Measurements from ENCODE around the gene RPS26. TPM values are rescaled to one million over a fixed set of nuclear protein-coding genes. Genes with fewer than 3 reads are reported as not detected.

The RPS26 gene
- total and polyA plus RNA-seq, 2 of the 13 experiments (the other 11 are each of a cell fraction or from before 2014, with no cell fraction given): 150 to 421 TPM

DNA sequence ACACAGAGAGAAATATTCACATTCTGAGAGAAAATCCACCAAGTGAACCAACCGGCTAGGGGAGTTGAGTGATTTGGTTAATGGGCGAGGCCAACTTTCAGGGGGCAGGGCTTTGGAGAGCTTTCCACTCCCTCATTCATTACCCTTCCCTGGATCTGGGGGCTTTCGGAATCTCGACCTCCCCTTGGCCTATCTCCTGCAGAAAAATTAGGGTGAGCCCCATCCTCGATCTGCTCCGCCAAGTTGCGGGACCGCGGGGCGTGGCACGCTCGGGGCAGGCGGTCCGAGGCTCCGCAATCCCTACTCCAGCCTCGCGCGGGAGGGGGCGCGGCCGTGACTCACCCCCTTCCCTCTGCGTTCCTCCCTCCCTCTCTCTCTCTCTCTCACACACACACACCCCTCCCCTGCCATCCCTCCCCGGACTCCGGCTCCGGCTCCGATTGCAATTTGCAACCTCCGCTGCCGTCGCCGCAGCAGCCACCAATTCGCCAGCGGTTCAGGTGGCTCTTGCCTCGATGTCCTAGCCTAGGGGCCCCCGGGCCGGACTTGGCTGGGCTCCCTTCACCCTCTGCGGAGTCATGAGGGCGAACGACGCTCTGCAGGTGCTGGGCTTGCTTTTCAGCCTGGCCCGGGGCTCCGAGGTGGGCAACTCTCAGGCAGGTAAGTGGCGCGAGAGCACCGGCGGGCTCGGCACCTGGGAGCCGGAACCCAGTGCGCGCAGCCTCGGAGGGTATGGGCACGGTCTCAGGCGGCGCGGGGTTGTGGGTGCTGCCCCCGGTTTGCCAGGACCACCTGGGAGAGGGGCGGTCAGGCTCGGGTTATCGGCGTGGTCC lies 38.2 kb downstream of the RPS26 start, which contains the start of gene ERBB3 (continued):
- TF ChIP-seq MAZ (IDR thresholded peaks at IDR 0.05; ENCODE audit: borderline replicate concordance, low read depth, low read length) (peak; percentile 97), MAZ (CRISPR knock-in tag; IDR thresholded peaks at IDR 0.05; ENCODE audit: low read depth) (peak; percentile 97), FOXA1 (IDR thresholded peaks at IDR 0.05) (no peak), FOXA1 (CRISPR knock-in tag; IDR thresholded peaks at IDR 0.05) (no peak; the same call in 1 of the 2 replicates), MXI1 (IDR thresholded peaks at IDR 0.05; ENCODE audit: borderline replicate concordance, low read depth, low read length) (no peak; the same call in 2 of the 3 replicates), ZBTB7A (CRISPR knock-in tag; IDR thresholded peaks at IDR 0.05) (no peak; the same call in 1 of the 2 replicates), ZNF256 (CRISPR knock-in tag; conservative IDR thresholded peaks at IDR 0.05) (no peak; the same call in none of the 2 replicates), KLF11 (CRISPR knock-in tag; IDR thresholded peaks at IDR 0.05) (no peak), ZNF282 (IDR thresholded peaks at IDR 0.05; ENCODE audit: partially characterized antibody) (no peak), ZNF644 (CRISPR knock-in tag; IDR thresholded peaks at IDR 0.05; ENCODE audit: low read depth) (no peak), ZNF678 (CRISPR knock-in tag; IDR thresholded peaks at IDR 0.05) (0 out of 2 replicates have a peak, but pooled peaks have one; percentile 14), ZNF605 (CRISPR knock-in tag; IDR thresholded peaks at IDR 0.05) (peak; percentile 87), ZNF326 (CRISPR knock-in tag; IDR thresholded peaks at IDR 0.05; ENCODE audit: borderline replicate concordance) (no peak), SIX4 (CRISPR knock-in tag; IDR thresholded peaks at IDR 0.05) (peak; percentile 59; the same call in 1 of the 2 replicates), ZNF296 (CRISPR knock-in tag; conservative IDR thresholded peaks at IDR 0.05) (no peak), ZNF713 (CRISPR knock-in tag; IDR thresholded peaks at IDR 0.05) (no peak), SOX6 (IDR thresholded peaks at IDR 0.05) (no peak), SOX6 (CRISPR knock-in tag; IDR thresholded peaks at IDR 0.05) (peak; percentile 33; the same call in 1 of the 2 replicates)
- TF ChIP-seq, protein P1, sequence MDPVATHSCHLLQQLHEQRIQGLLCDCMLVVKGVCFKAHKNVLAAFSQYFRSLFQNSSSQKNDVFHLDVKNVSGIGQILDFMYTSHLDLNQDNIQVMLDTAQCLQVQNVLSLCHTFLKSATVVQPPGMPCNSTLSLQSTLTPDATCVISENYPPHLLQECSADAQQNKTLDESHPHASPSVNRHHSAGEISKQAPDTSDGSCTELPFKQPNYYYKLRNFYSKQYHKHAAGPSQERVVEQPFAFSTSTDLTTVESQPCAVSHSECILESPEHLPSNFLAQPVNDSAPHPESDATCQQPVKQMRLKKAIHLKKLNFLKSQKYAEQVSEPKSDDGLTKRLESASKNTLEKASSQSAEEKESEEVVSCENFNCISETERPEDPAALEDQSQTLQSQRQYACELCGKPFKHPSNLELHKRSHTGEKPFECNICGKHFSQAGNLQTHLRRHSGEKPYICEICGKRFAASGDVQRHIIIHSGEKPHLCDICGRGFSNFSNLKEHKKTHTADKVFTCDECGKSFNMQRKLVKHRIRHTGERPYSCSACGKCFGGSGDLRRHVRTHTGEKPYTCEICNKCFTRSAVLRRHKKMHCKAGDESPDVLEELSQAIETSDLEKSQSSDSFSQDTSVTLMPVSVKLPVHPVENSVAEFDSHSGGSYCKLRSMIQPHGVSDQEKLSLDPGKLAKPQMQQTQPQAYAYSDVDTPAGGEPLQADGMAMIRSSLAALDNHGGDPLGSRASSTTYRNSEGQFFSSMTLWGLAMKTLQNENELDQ (CRISPR knock-in tag; IDR thresholded peaks at IDR 0.05; ENCODE audit: borderline replicate concordance): no peak
- TF ChIP-seq, protein P2, sequence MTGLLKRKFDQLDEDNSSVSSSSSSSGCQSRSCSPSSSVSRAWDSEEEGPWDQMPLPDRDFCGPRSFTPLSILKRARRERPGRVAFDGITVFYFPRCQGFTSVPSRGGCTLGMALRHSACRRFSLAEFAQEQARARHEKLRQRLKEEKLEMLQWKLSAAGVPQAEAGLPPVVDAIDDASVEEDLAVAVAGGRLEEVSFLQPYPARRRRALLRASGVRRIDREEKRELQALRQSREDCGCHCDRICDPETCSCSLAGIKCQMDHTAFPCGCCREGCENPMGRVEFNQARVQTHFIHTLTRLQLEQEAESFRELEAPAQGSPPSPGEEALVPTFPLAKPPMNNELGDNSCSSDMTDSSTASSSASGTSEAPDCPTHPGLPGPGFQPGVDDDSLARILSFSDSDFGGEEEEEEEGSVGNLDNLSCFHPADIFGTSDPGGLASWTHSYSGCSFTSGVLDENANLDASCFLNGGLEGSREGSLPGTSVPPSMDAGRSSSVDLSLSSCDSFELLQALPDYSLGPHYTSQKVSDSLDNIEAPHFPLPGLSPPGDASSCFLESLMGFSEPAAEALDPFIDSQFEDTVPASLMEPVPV (CRISPR knock-in tag; IDR thresholded peaks at IDR 0.05): peak; percentile 80
- TF ChIP-seq, protein P3, sequence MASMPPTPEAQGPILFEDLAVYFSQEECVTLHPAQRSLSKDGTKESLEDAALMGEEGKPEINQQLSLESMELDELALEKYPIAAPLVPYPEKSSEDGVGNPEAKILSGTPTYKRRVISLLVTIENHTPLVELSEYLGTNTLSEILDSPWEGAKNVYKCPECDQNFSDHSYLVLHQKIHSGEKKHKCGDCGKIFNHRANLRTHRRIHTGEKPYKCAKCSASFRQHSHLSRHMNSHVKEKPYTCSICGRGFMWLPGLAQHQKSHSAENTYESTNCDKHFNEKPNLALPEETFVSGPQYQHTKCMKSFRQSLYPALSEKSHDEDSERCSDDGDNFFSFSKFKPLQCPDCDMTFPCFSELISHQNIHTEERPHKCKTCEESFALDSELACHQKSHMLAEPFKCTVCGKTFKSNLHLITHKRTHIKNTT (CRISPR knock-in tag; IDR thresholded peaks at IDR 0.05): no peak
- TF ChIP-seq, protein P4, sequence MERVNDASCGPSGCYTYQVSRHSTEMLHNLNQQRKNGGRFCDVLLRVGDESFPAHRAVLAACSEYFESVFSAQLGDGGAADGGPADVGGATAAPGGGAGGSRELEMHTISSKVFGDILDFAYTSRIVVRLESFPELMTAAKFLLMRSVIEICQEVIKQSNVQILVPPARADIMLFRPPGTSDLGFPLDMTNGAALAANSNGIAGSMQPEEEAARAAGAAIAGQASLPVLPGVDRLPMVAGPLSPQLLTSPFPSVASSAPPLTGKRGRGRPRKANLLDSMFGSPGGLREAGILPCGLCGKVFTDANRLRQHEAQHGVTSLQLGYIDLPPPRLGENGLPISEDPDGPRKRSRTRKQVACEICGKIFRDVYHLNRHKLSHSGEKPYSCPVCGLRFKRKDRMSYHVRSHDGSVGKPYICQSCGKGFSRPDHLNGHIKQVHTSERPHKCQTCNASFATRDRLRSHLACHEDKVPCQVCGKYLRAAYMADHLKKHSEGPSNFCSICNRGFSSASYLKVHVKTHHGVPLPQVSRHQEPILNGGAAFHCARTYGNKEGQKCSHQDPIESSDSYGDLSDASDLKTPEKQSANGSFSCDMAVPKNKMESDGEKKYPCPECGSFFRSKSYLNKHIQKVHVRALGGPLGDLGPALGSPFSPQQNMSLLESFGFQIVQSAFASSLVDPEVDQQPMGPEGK (CRISPR knock-in tag; IDR thresholded peaks at IDR 0.05): peak; percentile 99
- TF ChIP-seq, protein P5, sequence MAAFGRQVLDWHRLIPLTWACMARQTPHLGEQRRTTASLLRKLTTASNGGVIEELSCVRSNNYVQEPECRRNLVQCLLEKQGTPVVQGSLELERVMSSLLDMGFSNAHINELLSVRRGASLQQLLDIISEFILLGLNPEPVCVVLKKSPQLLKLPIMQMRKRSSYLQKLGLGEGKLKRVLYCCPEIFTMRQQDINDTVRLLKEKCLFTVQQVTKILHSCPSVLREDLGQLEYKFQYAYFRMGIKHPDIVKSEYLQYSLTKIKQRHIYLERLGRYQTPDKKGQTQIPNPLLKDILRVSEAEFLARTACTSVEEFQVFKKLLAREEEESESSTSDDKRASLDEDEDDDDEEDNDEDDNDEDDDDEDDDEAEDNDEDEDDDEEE (CRISPR knock-in tag; IDR thresholded peaks at IDR 0.05): no peak
